Neural progenitor cell (in vitro differentiated cells): Measurements from ENCODE around the gene H3-3A.

Experiments
- EZH2 ChIP-seq: fragments of 200-600 bp; sonication (generic); IDR thresholded peaks from 2 replicates; pipeline ENCODE4 v1.6.1; 2017; ENCODE audit warnings: antibody characterized with exemption, mild to moderate bottlenecking, moderate library complexity
- TF ChIP-seq, protein P1 (sequence below): fragments of 200-600 bp; sonication (generic); IDR thresholded peaks from 2 replicates; pipeline ENCODE4 v1.5.1; 2017; ENCODE audit warnings: antibody characterized with exemption, mild to moderate bottlenecking

DNA sequence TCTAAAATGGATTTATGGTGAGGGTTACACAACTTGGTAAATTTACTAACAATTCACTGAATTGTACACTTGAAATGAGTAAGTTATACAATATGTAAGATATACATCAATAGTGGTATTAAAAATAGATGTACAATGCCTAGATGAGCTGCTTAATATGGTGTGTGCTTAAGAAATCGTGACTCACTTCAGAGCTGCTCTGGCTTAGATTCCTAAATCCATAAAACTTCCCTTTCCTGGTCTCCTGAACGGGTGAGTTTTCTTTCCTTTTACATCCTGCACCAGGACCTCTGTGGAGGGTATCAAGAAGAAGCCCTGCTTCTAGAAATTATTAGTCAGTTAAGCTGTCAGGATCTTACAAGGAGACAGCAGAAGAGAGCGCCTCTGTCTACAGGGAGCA, 30.4 kb downstream of the H3-3A start:
- TF ChIP-seq, protein P1, sequence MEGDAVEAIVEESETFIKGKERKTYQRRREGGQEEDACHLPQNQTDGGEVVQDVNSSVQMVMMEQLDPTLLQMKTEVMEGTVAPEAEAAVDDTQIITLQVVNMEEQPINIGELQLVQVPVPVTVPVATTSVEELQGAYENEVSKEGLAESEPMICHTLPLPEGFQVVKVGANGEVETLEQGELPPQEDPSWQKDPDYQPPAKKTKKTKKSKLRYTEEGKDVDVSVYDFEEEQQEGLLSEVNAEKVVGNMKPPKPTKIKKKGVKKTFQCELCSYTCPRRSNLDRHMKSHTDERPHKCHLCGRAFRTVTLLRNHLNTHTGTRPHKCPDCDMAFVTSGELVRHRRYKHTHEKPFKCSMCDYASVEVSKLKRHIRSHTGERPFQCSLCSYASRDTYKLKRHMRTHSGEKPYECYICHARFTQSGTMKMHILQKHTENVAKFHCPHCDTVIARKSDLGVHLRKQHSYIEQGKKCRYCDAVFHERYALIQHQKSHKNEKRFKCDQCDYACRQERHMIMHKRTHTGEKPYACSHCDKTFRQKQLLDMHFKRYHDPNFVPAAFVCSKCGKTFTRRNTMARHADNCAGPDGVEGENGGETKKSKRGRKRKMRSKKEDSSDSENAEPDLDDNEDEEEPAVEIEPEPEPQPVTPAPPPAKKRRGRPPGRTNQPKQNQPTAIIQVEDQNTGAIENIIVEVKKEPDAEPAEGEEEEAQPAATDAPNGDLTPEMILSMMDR: no peak
- no peak for TF ChIP-seq EZH2
